B cell (primary cell): Measurements from ENCODE around the gene ANKRD33B. TPM values are rescaled to one million over a fixed set of nuclear protein-coding genes. Genes with fewer than 3 reads are reported as not detected.

Experiments used
- ATAC-seq: fragments of 200-7000 bp; cut with Tn5 transposase; one replicate; pipeline ENCODE4 v1.10.0; 2021; ENCODE audit warnings: low read depth, mild to moderate bottlenecking, moderate number of reproducible peaks, moderate library complexity
- CTCF ChIA-PET: fragments of 350-600 bp; sonication (Branson Sonifier 250); formaldehyde crosslinking; loops from one replicate; lab custom pipeline; 2021; ENCODE audit warnings: antibody characterized with exemption, inconsistent platforms; lab: Charles Lee
- POLR2A ChIA-PET: fragments of 350-600 bp; sonication (Branson Sonifier 250); formaldehyde crosslinking; loops from one replicate; lab custom pipeline; 2021; ENCODE audit warnings: antibody characterized with exemption; lab: Charles Lee
- DNase-seq: peaks from one replicate; pipeline ENCODE4 v3.0.0; 2013
- H2AFZ ChIP-seq: 2 replicates; pipeline ENCODE4 v1.6.1; 2012; ENCODE audit warnings: mild to moderate bottlenecking, low read depth, low read length; ENCODE audit not compliant: insufficient read depth, poor library complexity, severe bottlenecking
- H3K27ac ChIP-seq, 2 donors: 1 replicate in 1 of 2; 2 replicates in 1 of 2; pipeline ENCODE4 v1.5.1; 2012 to 2013; ENCODE audit warnings: low read length in 2 of 2, mild to moderate bottlenecking in 2 of 2, moderate library complexity in 1 of 2
- H3K27me3 ChIP-seq, 4 experiments: fragments of 200-600 bp in 1 of 4; sonication (generic) in 1 of 4; replicated peaks in 1 of 4; 1 replicate in 2 of 4; 2 replicates in 2 of 4; pipeline versions ENCODE4 v1.6.1 to v1.7.0; 2013 to 2016; ENCODE audit warnings: low read length in 3 of 4, mild to moderate bottlenecking in 2 of 4, mixed read lengths in 1 of 4, moderate library complexity in 1 of 4; ENCODE audit not compliant: insufficient read depth in 4 of 4, control insufficient read depth in 3 of 4; ENCODE audit errors: control extremely low read depth in 1 of 4
- H3K36me3 ChIP-seq, 2 experiments: replicated peaks in 1 of 2; 1 replicate in 1 of 2; 2 replicates in 1 of 2; pipeline versions ENCODE4 v1.6.1 to v1.7.1; 2013; ENCODE audit warnings: low read length in 1 of 2; ENCODE audit not compliant: insufficient read depth in 2 of 2, control insufficient read depth in 1 of 2; ENCODE audit errors: control extremely low read depth in 1 of 2, extremely low read depth in 1 of 2
- H3K4me1 ChIP-seq, 2 donors: fragments of 200-600 bp in 1 of 2; sonication (generic) in 1 of 2; 1 replicate in 1 of 2; 2 replicates in 1 of 2; pipeline versions ENCODE4 v1.5.1 to v1.6.1; 2013 to 2017; ENCODE audit warnings: low read length in 2 of 2; ENCODE audit not compliant: control insufficient read depth in 2 of 2, insufficient read depth in 2 of 2
- H3K4me2 ChIP-seq: replicated peaks from 2 replicates; pipeline ENCODE3; 2012; ENCODE audit warnings: mild to moderate bottlenecking, low read depth, low read length; ENCODE audit not compliant: poor library complexity, severe bottlenecking
- H3K4me3 ChIP-seq, 5 experiments: fragments of 200-600 bp in 1 of 5; sonication (generic) in 1 of 5; 1 replicate in 3 of 5; 2 replicates in 2 of 5; pipeline versions ENCODE4 v1.5.1 to v1.7.0; 2011 to 2016; ENCODE audit warnings: low read length in 4 of 5, mild to moderate bottlenecking in 4 of 5, low read depth in 2 of 5, control low read depth in 1 of 5, moderate library complexity in 1 of 5; ENCODE audit not compliant: insufficient read depth in 1 of 5; ENCODE audit errors: control extremely low read depth in 1 of 5, extremely low read depth in 1 of 5
- H3K79me2 ChIP-seq: fragments of 200-600 bp; sonication (generic); one replicate; pipeline ENCODE4 v1.6.0; 2016; ENCODE audit warnings: low read length; ENCODE audit not compliant: control insufficient read depth, insufficient read depth
- H3K9ac ChIP-seq: fragments of 200-600 bp; sonication (generic); 2 replicates; pipeline ENCODE4 v1.6.1; 2017; ENCODE audit warnings: mild to moderate bottlenecking, low read length, moderate library complexity
- H3K9me3 ChIP-seq, 3 donors: one replicate each; pipeline versions ENCODE4 v1.6.1 to v1.7.1; 2013; ENCODE audit warnings: low read length in 2 of 3; ENCODE audit not compliant: control insufficient read depth in 2 of 3, insufficient read depth in 1 of 3; ENCODE audit errors: control extremely low read depth in 1 of 3
- H4K20me1 ChIP-seq: 2 replicates; pipeline ENCODE4 v1.6.0; 2012; ENCODE audit warnings: mild to moderate bottlenecking, low read length; ENCODE audit not compliant: insufficient read depth, control insufficient read depth, poor library complexity, severe bottlenecking
- H3K27ac Mint-ChIP-seq: one replicate; pipeline ENCODE4 v1.8.0; 2021; ENCODE audit warnings: mixed read lengths
- H3K27me3 Mint-ChIP-seq: one replicate; pipeline ENCODE4 v1.8.0; 2021; ENCODE audit warnings: mixed read lengths
- H3K4me1 Mint-ChIP-seq: one replicate; pipeline ENCODE4 v1.8.0; 2021; ENCODE audit warnings: mixed read lengths
- H3K4me3 Mint-ChIP-seq: one replicate; pipeline ENCODE4 v1.8.0; 2021; ENCODE audit warnings: mixed read lengths
- H3K9me3 Mint-ChIP-seq: one replicate; pipeline ENCODE4 v1.8.0; 2022; ENCODE audit warnings: mixed read lengths; ENCODE audit not compliant: insufficient read depth
- EZH2 ChIP-seq: IDR thresholded peaks from 2 replicates; pipeline ENCODE4 v1.6.1; 2012; ENCODE audit warnings: borderline replicate concordance, low read depth, mild to moderate bottlenecking, moderate library complexity, low read length; ENCODE audit not compliant: insufficient read depth, poor library complexity, severe bottlenecking
- WGBS: methylation state at CpG from one replicate; pipeline ENCODE4 v1.1.5; 2013; ENCODE audit warnings: missing lambda C conversion rate; ENCODE audit not compliant: insufficient coverage; 5-methylcytosine and 5-hydroxymethylcytosine counted together
- intact Hi-C: fragments of 100-400 bp; cut with micrococcal nuclease; formaldehyde crosslinking; loops from one replicate; pipeline ENCODE4 v1.10.0; 2022
- polyA plus RNA-seq: library from polyadenylated mRNA; depleted of rRNA; stranded (reverse); fragments of >200 nt; gene quantifications from 2 replicates; pipeline ENCODE4 v1.2.3, GENCODE V29; 2012
- total RNA-seq, 2 donors: library from RNA; stranded (reverse); fragments of 120-200 nt in 1 of 2; gene quantifications; 1 replicate in 1 of 2; 2 replicates in 1 of 2; pipeline versions ENCODE4 v1.2.3 to v1.2.4, GENCODE V29; 2013 to 2022
- TF ChIP-seq, protein P1 (sequence below): fragments of 200-600 bp; IDR thresholded peaks from one replicate; pipeline ENCODE4 v1.8.0; 2022; ENCODE audit warnings: antibody characterized with exemption, mild to moderate bottlenecking

Gene ANKRD33B
- total and polyA plus RNA-seq, 2 donors (not counting 1 experiment from before 2014, with no cell fraction given), result 2.9 to 23.4 TPM

DNA sequence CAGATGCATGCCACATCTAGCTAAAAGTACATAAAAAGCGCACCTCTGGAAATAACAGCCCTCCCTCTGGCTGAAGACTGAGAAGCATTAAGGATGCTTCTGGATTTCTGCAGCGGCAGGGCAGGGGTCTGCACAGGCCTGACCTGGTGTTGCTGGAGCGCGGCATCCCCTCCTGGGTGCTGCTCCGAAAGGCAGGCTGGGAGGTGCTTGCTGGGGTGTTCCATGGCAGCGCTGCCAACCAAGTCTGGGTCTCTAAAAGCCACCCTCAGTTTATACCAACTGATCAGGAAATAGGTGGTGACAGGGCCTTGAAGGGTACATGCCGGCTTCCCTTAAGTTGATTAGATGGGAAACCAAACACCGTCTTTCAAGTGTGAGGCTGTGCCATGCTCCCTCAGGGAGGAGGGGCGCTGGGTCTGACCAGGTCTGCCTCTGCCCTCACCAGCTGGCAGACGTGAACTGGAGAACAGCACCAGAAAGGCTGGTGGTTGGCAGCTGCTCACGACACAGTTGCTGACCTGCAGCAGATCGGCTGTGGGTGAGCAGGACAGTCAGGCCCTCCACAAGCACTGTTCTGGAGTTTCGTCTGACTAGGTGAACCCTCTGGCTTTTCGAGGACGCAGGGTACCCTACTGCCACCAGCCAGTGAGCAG, 115.6 kb downstream of the ANKRD33B start:
- ChIA-PET POLR2A (no interaction called here), CTCF (interaction anchor here (1.0 kb wide), 1 partner anchor 23 kb away, joined by 3 read pairs; no protein-coding TSS in a partner anchor)
- Histone ChIP-seq H3K4me3 (no peak overlapping the region), H3K4me2 (no peak overlapping the region), H3K4me1 (no peaks in the 10 kb centered on the region), H4K20me1 (no peaks in the 10 kb centered on the region), H3K79me2 (no peaks in the 10 kb centered on the region), H2AFZ (no peak overlapping the region), H3K9ac (no peak overlapping the region), H3K27me3 (no peaks in the 10 kb centered on the region), H3K27ac (no peak overlapping the region), H3K9me3 (peaks cover 0 to 8% (median 0%) of the 10 kb centered on the region in 3 donors), H3K36me3 (peaks cover 0 to 61% of the 10 kb centered on the region in 2 experiments)
- TF ChIP-seq, protein P1, sequence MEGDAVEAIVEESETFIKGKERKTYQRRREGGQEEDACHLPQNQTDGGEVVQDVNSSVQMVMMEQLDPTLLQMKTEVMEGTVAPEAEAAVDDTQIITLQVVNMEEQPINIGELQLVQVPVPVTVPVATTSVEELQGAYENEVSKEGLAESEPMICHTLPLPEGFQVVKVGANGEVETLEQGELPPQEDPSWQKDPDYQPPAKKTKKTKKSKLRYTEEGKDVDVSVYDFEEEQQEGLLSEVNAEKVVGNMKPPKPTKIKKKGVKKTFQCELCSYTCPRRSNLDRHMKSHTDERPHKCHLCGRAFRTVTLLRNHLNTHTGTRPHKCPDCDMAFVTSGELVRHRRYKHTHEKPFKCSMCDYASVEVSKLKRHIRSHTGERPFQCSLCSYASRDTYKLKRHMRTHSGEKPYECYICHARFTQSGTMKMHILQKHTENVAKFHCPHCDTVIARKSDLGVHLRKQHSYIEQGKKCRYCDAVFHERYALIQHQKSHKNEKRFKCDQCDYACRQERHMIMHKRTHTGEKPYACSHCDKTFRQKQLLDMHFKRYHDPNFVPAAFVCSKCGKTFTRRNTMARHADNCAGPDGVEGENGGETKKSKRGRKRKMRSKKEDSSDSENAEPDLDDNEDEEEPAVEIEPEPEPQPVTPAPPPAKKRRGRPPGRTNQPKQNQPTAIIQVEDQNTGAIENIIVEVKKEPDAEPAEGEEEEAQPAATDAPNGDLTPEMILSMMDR, result no peak
- no peak for TF ChIP-seq EZH2
- H3K27me3 Mint-ChIP-seq, result no peaks in the 10 kb centered on the region
- no peak for DNase-seq
- H3K9me3 Mint-ChIP-seq, result peaks cover 2% of the 10 kb centered on the region
- no peak for ATAC-seq
- intact Hi-C loops, result no loop called here
- no peak overlapping the region for H3K27ac Mint-ChIP-seq
- WGBS, result 97% methylated on average over 12 of the region's 15 CpGs
- H3K4me3 Mint-ChIP-seq, result no peak overlapping the region
- H3K4me1 Mint-ChIP-seq, result peaks cover 2% of the 10 kb centered on the region

DNA sequence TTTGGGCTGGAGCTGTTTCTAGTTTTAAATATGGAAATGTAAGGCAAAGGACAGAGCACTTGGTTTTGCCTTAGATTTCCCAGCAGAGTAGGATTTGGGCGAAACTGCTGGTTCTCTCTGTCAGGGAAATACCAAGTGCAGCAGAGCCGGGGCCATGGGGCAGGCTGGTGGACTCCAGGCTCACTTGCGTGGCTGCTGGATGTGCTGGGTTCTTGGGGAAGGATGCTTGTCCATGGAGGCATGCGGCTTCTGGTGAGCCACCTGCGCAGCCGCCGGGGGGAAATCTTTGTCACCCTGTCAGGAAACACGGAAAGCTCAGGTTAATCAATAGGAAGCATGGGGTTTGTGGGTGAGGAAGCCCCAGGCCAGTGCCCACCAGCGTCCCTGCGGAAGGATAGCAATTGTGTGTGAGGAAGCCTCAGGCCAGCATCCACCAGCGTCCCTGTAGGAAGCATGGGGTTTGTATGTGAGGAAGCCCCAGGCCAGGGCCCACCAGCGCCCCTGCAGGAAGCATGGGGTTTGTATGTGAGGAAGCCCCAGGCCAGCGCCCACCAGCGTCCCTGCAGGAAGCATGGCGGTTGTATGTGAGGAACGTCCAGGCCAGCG, 117.1 kb downstream of the ANKRD33B start:
- Mint-ChIP-seq H3K27ac (no peak overlapping the region), H3K27me3 (no peaks in the 10 kb centered on the region), H3K4me1 (peaks cover 14% of the 10 kb centered on the region), H3K4me3 (no peak overlapping the region), H3K9me3 (peaks cover 2% of the 10 kb centered on the region)
- peaks cover 0 to 5% of the 10 kb centered on the region in 2 donors for H3K4me1 ChIP-seq
- ChIA-PET CTCF (no interaction called here), POLR2A (no interaction called here)
- 88% methylated on average over 17 of the region's 17 CpGs for WGBS
- no peak overlapping the region for H3K4me2 ChIP-seq
- H3K27ac ChIP-seq, result no peak overlapping the region
- H3K27me3 ChIP-seq, result no peaks in the 10 kb centered on the region
- ATAC-seq (no peak), DNase-seq (no peak)
- peaks cover 2 to 61% of the 10 kb centered on the region in 2 experiments for H3K36me3 ChIP-seq
- H2AFZ ChIP-seq, result no peak overlapping the region
- no peak for TF ChIP-seq EZH2
- TF ChIP-seq, protein P1, result no peak
- peaks cover 0 to 8% (median 0%) of the 10 kb centered on the region in 3 donors for H3K9me3 ChIP-seq
- H3K4me3 ChIP-seq, result no peak overlapping the region
- no peak overlapping the region for H3K9ac ChIP-seq
- H3K79me2 ChIP-seq, result no peaks in the 10 kb centered on the region
- no peaks in the 10 kb centered on the region for H4K20me1 ChIP-seq
- intact Hi-C loops, result no loop called here
